A549 treated with Hydrocortisone at 1 μM for 4 hours (cell line): ENCODE measurements around the gene FRG2C. TPM values are rescaled to one million over a fixed set of nuclear protein-coding genes. Genes with fewer than 3 reads are reported as not detected.

ENCODE experiments used
- total RNA-seq: library from RNA; stranded (reverse); fragments of 200-300 nt; extraction: Qiagen RNA extraction; gene quantifications from 5 replicates; pipeline ENCODE4 v1.2.3, GENCODE V29; 2022

The FRG2C gene
- total RNA-seq, result 0.05 TPM in 1 of 5 replicates, not detected in the others

DNA sequence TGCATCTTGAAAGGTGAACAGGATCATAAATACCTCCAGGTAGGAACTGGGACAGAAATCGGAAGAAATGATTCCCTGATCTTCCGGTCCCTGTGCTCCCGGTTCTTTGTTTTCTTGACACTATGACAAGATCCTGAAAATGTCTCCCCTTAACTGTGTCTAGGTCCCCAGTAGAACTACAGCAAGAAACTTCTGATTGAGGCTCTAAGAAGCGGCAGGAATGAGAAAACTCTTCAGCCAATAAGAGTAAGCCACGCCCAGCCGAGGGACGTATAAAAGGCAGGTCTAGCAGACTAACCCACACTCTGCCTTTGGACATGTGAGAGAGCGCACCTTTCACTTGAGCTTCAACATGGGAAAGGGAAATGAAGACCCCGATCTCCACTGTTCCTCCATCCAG, at the start of gene FRG2C:
Gene FRG2C, plus strand, starts transcription at position 301 of the 400 bp plus-strand sequence. Its CDS starts 52 bp downstream, at position 353.

Other genes with a start within 250 kb of the FRG2C start
- gene ZNF717, start 121.2 kb downstream of the FRG2C start, total RNA-seq, result 2.5 to 3.1 TPM (median 3.0 TPM) in 5 replicates